B cell (primary cell): Measurements from ENCODE around the gene MICU2.

Experiments
- EZH2 ChIP-seq: IDR thresholded peaks from 2 replicates; pipeline ENCODE4 v1.6.1; 2012; ENCODE audit warnings: borderline replicate concordance, low read depth, mild to moderate bottlenecking, moderate library complexity, low read length; ENCODE audit not compliant: insufficient read depth, poor library complexity, severe bottlenecking
- TF ChIP-seq, protein P1 (sequence below): fragments of 200-600 bp; IDR thresholded peaks from one replicate; pipeline ENCODE4 v1.8.0; 2022; ENCODE audit warnings: antibody characterized with exemption, mild to moderate bottlenecking

DNA sequence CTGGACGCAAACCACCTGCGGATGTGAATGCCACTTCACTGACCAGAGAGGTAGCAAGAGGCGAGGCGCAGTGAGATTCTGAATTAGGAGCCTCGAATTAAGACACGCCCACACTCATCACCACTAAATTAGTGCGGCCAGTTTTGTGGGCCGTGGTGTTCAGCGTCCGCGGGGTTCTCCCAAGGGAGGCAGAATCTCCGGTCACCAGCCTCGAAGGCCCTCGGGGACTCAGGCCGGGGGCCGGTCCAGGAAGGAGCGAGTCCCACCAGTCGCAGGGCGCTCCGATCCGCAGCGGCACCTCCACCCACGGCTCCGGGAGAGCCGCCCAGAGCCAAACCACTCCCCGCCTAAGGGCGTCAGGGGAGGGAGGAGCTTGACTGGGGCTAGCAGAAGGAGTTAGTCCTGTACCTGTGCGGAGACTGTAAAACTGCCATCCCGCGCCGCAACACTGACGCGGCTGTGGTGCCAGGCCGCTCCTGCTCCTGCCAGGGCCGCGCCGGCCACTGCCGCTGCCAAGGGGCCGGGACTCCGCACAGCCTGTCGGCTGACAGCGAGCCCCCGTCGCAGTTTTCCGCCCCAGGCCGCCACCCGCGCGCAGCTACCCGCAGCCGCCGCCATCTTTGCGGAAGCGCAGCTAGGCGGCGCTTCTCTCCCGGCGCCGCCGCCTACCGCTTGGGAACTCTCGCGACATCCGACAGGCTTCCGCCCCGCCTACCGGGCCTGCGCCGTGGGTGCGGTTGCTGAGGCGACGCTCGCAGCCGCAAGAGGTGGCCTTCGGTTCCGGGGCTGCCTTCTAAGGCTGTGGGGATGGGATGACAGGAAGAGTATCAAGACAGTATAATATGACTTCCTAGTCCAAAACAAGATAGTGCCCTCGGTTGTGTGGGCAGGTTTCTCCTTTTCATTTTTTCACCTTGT, at the start of gene MICU2:
- TF ChIP-seq, protein P1, sequence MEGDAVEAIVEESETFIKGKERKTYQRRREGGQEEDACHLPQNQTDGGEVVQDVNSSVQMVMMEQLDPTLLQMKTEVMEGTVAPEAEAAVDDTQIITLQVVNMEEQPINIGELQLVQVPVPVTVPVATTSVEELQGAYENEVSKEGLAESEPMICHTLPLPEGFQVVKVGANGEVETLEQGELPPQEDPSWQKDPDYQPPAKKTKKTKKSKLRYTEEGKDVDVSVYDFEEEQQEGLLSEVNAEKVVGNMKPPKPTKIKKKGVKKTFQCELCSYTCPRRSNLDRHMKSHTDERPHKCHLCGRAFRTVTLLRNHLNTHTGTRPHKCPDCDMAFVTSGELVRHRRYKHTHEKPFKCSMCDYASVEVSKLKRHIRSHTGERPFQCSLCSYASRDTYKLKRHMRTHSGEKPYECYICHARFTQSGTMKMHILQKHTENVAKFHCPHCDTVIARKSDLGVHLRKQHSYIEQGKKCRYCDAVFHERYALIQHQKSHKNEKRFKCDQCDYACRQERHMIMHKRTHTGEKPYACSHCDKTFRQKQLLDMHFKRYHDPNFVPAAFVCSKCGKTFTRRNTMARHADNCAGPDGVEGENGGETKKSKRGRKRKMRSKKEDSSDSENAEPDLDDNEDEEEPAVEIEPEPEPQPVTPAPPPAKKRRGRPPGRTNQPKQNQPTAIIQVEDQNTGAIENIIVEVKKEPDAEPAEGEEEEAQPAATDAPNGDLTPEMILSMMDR: no peak
- TF ChIP-seq EZH2: no peak
